GM12874 (cell line): ENCODE data around the gene FHIT.

Experiments used
- CTCF ChIP-seq: IDR thresholded peaks from 2 replicates; pipeline ENCODE4 v1.5.1; 2011; ENCODE audit warnings: low read depth, mild to moderate bottlenecking, control low read depth, low read length, moderate library complexity; ENCODE audit not compliant: insufficient read depth

The FHIT gene

GRCh38 chr3:60160822-60161748 is 1090.2 kb downstream of the FHIT start:
- no peak for TF ChIP-seq CTCF

DNA sequence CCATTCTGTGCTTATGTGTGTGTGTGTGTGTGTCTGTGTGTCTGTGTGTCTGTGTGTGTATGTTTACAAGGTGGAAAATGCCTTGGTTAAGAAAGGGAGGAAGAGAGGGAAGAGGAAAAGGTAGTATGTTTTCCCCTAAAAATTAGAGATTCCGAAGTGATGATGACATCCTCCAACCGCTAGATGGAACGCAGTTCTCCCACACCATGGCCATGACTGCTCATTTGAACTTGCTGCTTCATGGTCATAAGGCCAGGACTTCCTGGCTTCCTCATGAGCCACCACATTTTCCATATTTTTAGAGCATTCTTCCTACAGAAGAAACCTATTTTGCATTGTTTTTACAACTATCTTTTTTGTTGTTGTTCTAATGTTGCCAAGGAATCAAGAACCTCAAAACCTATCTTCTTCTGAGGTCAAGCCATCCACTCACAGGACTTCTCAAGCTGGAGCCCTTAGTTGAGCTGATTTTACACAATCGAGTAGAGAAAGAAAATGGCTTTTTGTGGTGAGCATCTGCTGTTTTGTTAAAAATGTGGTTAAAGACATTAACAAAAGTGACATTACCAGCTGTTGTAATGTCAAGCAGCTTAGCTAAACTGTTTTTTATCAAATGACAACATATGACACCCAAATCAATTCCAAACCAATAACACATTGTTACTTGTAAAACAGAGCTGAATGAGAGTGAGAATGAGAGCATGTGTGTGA is 1091.0 kb downstream of the FHIT start:
- no peak for TF ChIP-seq CTCF

GRCh38 chr3:60158035-60158434 is 1093.2 kb downstream of the FHIT start:
- TF ChIP-seq CTCF: no peak

DNA sequence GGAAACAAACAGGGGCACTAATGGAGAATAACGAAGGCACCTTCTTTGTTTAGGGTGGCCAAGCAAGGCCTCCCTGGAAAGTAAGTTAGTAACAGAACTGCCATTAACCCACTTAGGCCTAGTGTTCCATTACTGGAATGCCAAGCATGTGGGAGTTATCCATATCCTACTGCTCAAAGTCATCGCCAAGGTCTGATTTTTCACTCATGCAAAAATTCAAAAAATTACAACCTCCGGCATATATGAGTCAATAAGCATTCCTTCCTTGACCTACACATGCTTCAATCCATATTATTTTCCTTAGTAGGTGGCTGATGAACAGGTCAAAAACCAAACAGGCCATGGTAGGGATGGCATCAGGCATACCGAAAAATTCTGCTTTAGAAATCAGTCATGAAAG is 1097.2 kb downstream of the FHIT start:
- TF ChIP-seq CTCF: no peak

DNA sequence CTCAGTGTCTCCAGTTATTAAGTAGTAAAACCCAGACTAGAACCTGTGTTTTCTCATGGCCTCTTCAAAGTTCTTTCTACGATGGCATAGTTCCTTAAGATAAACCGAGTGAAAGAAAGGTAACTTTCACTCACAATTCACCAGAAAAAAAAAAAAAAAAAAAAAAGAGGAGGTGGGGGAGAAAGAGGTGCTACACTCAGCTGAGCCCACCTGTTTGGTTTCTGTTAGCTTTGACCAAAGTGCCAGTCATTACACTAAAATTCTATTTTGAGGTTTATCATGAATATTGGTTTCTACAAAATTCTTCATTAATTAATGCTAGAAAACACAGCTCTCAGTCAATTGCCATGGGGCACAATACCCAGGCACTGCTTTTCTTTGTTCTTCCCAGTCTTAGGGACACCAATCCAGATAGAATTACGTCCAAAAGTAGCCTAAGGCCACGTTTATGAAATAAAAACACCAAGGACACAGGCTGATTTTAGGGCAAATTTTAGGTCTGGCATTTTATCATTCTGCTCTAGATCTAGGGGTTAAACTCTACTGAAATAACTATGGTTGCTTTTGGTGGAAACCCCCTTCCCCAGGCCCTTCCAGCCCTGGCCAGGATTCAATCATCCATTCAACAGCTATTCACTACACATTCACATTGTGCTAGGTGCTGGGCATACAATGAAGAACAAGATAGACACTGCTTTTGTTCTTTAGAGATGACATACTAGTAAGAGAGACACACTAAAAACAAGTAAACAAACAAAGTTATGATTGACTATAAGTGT is 1097.8 kb downstream of the FHIT start:
- no peak for TF ChIP-seq CTCF

- TF ChIP-seq CTCF: no peak
Measured at GRCh38 chr3:60149501-60149900, 1101.8 kb downstream of the FHIT start.
